ENCODE data around the gene SNX22.

- TF ChIP-seq CTCF (IDR thresholded peaks at IDR 0.05; ENCODE audit: low read length): no peak
- no peak for TF ChIP-seq EZH2 (IDR thresholded peaks at IDR 0.05; ENCODE audit: borderline replicate concordance, low read length)
These were observed 4.4 kb upstream of the SNX22 start for GRCh38 chr15:64146885-64147681.
